Measurements from ENCODE around the gene SENP7. TPM values are rescaled to one million over a fixed set of nuclear protein-coding genes. Genes with fewer than 3 reads are reported as not detected.
"Not testable (repeated sequence)": the region's sequence is repeated elsewhere in the genome, so short reads cannot be mapped to it uniquely, and the experiment has no call there.

SENP7 gene
- total RNA-seq, 2 experiments from 2014 or later, result 9.6 to 11.4 TPM

DNA sequence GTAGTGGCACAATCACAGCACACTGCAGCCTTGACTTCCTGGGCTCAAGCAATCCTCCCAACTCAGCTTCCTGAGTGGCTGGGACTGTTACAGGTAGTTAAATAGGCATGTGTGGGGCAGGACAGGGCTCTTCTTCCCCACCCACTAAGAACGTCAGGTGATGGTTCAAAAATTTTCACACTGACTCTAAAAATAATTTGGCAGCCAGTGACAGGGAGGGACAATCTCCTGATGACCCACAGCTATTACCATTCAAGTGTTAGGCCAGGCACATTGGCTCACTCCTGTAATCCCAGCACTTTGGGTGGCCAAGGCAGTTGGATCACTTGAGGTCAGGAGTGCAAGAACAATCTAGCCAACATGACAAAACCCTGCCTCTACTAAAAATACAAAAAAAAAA lies 36.5 kb upstream of the SENP7 start:
- peaks cover under 1% of the 10 kb centered on the region for H3K4me1 Mint-ChIP-seq (ENCODE audit: low read depth)
- ChIA-PET CTCF (no interaction called here), POLR2A (interaction anchor here (0.7 kb wide), 1 partner anchor 12 kb away, joined by 3 read pairs; no protein-coding TSS in a partner anchor)

DNA sequence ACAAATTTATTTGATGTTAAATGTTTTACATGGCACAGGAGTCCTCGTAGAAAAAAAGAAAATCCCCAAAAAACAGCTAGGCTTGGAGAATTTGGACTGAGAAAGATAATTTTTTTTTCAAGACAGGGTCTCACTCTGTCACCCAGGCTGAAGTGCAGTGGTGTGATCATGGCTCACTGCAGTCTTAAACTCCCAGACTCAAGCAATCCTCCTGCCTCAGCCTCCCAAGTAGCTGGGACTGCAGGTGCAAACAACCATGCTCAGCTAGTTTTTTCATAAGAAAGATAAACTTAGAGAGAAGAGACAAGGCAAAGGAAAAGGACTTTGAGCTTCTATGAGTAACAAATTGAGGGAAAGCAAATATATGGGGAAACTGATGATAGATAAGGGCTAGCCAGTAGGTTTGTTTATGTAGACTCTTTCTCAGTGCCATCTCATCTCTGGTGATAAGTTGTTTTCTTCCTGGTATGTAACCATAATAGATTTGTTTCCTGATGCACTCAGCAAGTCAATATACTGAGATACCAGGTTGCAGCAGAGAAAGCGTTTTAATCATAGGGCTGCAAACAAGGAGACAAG lies 35.6 kb upstream of the SENP7 start:
- Mint-ChIP-seq H3K4me3 (no peak overlapping the region), H3K9me3 (no peaks in the 10 kb centered on the region), H3K27me3 (no peaks in the 10 kb centered on the region), H3K36me3 (ENCODE audit: low read depth) (no peaks in the 10 kb centered on the region), H3K4me1 (ENCODE audit: low read depth) (peaks cover 9% of the 10 kb centered on the region), H3K27ac (no peak overlapping the region)
- CTCF ChIA-PET, result no interaction called here
- POLR2A ChIA-PET, result no interaction called here
- no peak for ATAC-seq
- intact Hi-C loops (cut with micrococcal nuclease), result no loop called here
- TF ChIP-seq, protein P1, sequence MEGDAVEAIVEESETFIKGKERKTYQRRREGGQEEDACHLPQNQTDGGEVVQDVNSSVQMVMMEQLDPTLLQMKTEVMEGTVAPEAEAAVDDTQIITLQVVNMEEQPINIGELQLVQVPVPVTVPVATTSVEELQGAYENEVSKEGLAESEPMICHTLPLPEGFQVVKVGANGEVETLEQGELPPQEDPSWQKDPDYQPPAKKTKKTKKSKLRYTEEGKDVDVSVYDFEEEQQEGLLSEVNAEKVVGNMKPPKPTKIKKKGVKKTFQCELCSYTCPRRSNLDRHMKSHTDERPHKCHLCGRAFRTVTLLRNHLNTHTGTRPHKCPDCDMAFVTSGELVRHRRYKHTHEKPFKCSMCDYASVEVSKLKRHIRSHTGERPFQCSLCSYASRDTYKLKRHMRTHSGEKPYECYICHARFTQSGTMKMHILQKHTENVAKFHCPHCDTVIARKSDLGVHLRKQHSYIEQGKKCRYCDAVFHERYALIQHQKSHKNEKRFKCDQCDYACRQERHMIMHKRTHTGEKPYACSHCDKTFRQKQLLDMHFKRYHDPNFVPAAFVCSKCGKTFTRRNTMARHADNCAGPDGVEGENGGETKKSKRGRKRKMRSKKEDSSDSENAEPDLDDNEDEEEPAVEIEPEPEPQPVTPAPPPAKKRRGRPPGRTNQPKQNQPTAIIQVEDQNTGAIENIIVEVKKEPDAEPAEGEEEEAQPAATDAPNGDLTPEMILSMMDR (IDR thresholded peaks at IDR 0.05), result no peak
- DNase-seq, result no peak

More for the DNA sequence above, 36.5 kb upstream of the SENP7 start:
- TF ChIP-seq, protein P1 (IDR thresholded peaks at IDR 0.05), result no peak
- no peaks in the 10 kb centered on the region for H3K36me3 Mint-ChIP-seq (ENCODE audit: low read depth)
- H3K9me3 Mint-ChIP-seq, result no peaks in the 10 kb centered on the region
- no peak for ATAC-seq
- no peak overlapping the region for H3K27ac Mint-ChIP-seq
- intact Hi-C loops (cut with micrococcal nuclease), result no loop called here
- DNase-seq, result no peak
- no peak overlapping the region for H3K4me3 Mint-ChIP-seq
- H3K27me3 Mint-ChIP-seq, result no peaks in the 10 kb centered on the region

DNA sequence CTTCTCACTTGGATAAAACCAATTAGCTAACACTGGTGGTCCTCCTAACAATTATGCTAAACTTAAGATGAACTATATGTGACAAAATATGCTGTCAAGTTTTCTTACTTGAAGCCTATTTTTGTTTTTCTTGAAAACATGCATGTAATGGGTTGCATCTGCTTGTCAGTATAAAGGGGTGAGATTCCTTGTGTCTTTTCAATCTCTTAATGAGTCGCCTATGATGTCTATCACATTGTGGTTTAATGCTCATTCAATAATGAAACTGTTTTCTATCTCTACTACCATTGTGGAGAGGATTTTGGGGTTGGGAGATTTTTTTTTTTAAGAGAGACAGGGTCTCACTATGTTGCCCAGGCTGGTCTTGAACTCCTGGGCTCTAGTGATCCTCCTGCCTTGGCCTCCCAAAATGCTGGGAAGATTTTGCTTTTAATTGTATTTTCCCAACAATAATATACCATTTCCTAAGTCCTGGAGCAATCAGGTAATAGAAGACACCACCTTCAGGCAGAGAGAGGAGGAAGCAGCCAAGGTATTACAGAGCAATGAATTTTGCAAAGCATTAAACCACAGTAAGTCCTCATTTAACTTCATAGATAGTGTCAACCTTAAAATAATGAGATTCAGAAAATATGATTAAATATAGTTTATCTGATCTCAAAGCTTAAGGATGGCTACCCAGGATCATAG lies 31.3 kb upstream of the SENP7 start:
- Mint-ChIP-seq H3K4me3 (no peak overlapping the region), H3K4me1 (ENCODE audit: low read depth) (peaks cover 25% of the 10 kb centered on the region), H3K36me3 (ENCODE audit: low read depth) (peaks cover 2% of the 10 kb centered on the region), H3K9me3 (peaks cover 5% of the 10 kb centered on the region), H3K27ac (no peak overlapping the region), H3K27me3 (no peaks in the 10 kb centered on the region)
- POLR2A ChIA-PET, result interaction anchor here (1.3 to 1.7 kb wide), 2 partner anchors 17 to 24 kb away, joined by 3 to 9 read pairs; partner anchors contain the start of gene TRMT10C
- intact Hi-C loops (cut with micrococcal nuclease), result no loop called here
- TF ChIP-seq, protein P1 (IDR thresholded peaks at IDR 0.05), result no peak
- ATAC-seq (peak; percentile 69), DNase-seq (no peak)
- CTCF ChIA-PET, result interaction anchor here (0.7 to 1.3 kb wide), 3 partner anchors 14 to 952 kb away, joined by 3 read pairs; no protein-coding TSS in a partner anchor

DNA sequence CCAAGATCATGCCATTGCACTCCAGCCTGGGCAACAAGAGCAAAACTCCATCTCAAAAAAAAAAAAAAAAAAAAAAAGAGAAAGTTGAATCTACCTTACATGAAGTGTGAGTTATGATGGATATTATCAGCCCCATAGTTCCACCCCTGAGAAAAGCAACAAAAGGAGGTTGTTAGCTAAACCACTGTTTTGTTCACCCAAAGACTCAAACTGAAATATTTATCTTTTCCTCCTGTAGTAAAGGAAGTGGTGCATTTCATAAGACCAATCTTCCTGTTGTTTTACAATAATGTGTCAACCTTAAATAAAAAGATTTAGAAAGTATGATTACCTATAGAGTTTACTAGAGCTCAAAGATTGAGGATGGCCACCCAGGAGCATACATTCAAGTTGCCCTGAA lies 29.9 kb upstream of the SENP7 start:
- TF ChIP-seq, protein P1 (IDR thresholded peaks at IDR 0.05), result no peak
- ATAC-seq (peak; percentile 49), DNase-seq (no peak)
- Mint-ChIP-seq H3K27ac (peak overlapping the region; percentile 77), H3K4me3 (no peak overlapping the region), H3K27me3 (no peaks in the 10 kb centered on the region), H3K9me3 (peaks cover 5% of the 10 kb centered on the region), H3K4me1 (ENCODE audit: low read depth) (peaks cover 25% of the 10 kb centered on the region), H3K36me3 (ENCODE audit: low read depth) (peaks cover 2% of the 10 kb centered on the region)
- POLR2A ChIA-PET, result interaction anchor here (0.9 to 1.7 kb wide), 3 partner anchors 19 to 24 kb away, joined by 3 to 9 read pairs (median 3); partner anchors contain the start of gene TRMT10C
- intact Hi-C loops (cut with micrococcal nuclease), result no loop called here
- CTCF ChIA-PET, result interaction anchor here (0.8 to 1.2 kb wide), 3 partner anchors 8 to 31 kb away, joined by 3 to 4 read pairs (median 3); partner anchors contain the start of gene PCNP

DNA sequence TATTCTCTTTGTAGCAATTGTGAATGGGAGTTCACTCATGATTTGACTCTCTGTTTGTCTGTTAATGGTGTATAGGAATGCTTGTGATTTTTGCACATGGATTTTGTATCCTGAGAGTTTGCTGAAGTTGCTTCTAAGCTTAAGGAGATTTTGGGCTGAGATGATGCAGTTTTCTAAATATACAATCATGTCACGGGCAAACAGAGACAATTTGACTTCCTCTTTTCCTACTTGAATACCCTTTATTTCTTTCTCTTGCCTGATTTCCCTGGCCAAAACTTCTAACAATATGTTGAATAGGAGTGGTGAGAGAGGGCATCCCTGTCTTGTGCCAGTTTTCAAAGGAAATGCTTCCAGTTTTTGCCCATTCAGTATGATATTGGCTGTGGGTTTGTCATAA lies 23.9 kb upstream of the SENP7 start:
- H3K27ac Mint-ChIP-seq; H3K9me3 Mint-ChIP-seq; POLR2A ChIA-PET; ATAC-seq; H3K36me3 Mint-ChIP-seq (ENCODE audit: low read depth); intact Hi-C loops (cut with micrococcal nuclease); CTCF ChIA-PET; H3K4me1 Mint-ChIP-seq (ENCODE audit: low read depth); H3K27me3 Mint-ChIP-seq; H3K4me3 Mint-ChIP-seq; DNase-seq: not testable (repeated sequence)

All from activated CD8-positive, alpha-beta T cell treated with anti-CD3 and anti-CD28 coated beads for 36 hours (primary cell).